ENCODE results near the gene PLEKHG4B.
"Not testable (repeated sequence)": the region's sequence is repeated elsewhere in the genome, so short reads cannot be mapped to it uniquely, and the experiment has no call there.

The PLEKHG4B gene

DNA sequence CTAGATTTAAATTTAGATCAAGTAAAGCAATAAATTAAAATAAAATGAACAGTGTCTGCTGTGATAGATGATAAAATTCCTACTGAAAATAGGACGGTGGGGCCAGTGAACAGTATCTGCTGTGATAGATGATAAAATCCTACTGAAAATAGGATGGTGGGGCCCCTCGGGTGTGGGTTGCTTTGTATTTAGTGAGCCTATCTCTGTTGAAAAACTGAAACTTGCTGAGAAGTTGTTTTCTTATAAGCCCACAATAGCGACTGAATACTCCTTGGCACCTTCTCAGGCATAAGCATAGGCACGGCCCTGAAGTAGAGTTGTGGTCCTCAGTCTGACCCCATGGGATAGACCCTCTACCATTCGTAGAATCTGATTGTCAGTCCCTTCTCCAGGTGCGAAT is 131.8 kb downstream of the PLEKHG4B start:
- no peak for DNase-seq (ENCODE audit: low read depth)

DNA sequence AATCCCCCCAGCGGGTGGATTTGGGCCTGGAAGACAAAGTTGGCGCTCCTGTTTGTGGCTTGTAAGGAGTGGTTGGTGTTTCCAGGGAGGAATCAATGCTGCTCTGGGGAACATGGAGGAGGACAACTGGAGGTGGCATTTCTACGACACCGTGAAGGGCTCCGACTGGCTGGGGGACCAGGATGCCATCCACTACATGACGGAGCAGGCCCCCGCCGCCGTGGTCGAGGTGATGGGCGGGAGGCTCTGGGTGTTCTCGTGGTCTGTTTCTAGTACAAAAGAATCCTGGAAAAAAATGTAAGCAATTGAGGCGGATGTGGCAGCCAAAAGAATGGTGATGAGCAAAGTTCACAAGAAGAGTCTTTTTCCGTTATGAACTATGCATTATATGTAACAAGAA is 133.4 kb downstream of the PLEKHG4B start:
- DNase-seq (ENCODE audit: low read depth), result no peak

DNA sequence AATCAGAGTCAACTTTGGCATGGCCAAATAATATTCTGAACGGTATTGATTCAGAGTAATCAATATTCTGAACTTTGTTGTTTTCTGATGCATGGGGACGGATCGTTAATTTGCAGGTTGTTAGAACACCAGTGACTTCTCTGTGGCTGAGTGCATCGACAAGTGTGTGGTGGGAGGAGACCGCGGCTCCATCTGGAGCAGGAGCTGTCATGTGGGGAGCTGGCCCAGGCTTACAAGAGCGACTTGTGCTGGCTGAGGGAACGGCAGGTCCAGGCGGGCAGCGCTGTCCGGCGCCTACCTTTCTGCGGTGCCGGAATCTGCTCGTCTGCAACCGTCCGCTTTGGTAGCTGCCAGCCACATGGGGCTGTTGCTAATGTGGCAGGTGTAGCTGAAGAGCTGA is 135.4 kb downstream of the PLEKHG4B start:
- not testable (repeated sequence) for DNase-seq (ENCODE audit: low read depth)

DNA sequence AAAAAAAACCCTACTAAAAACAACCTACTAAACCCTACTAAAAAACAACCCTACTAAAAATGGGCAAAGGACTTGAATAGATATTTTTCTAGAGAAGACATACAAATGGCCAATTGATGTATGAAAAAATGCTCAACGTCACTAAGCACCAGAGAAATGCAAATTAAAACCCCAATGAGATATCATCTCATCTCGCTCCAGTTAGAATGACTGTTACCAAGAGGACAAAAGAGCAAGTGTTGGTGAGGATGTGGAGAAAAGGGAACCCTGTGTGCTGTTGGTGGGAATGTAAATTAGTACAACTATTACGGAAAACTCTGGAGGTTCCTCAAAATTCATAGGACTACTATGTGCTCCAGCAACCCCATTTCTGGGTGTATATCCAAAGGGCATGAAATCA is 136.9 kb downstream of the PLEKHG4B start:
- no peak for DNase-seq (ENCODE audit: low read depth)

DNA sequence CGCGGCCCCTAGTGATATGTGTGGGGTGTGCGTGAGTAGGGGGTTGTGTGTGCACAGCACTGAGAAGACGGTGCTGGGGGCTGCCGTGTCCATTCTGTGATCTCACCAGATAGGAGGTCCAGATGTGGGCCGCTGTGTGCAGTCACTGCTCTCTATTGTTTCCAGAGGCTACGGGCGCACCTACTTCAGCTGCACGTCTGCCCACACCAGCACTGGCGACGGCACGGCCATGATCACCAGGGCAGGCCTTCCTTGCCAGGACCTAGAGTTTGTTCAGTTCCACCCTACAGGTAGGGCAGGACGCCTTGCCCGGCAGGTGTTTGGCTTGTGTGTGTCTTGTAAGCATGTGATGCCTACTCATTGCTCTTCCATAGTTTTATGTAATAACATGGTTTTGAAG is 138.7 kb downstream of the PLEKHG4B start:
- no peak for DNase-seq (ENCODE audit: low read depth)

DNA sequence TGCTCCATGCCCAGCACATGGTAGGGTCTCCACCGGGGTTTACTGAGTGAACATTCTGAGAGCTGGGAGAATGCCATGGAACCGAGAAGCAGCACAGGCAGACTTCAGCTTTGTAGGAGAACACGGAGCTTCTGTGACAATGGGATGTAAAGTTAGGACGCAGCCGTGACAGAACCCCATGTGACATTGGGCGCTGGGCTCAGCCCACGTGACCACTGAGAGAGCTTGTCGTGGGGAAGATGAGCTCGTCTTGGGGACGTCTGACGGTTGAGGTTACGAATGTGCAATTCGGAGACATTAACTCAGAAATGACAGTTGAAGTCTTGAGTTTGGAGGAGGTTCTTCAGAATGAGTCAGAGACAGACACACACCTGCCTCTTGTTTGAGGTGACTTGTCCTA is 139.7 kb downstream of the PLEKHG4B start:
- DNase-seq (ENCODE audit: low read depth), result no peak

DNA sequence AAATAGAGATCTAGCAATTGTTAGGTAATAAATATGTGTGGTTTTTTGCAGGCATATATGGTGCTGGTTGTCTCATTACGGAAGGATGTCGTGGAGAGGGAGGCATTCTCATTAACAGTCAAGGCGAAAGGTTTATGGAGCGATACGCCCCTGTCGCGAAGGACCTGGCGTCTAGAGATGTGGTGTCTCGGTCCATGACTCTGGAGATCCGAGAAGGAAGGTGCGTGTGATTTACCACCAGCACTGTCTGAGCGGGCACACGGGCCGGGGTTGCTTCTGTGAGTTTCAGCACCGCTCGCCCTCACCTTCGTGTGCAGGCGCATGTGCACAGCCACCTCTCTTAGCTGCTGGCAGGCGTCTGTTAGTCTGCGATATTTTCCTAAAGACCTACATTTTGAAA is 141.5 kb downstream of the PLEKHG4B start:
- not testable (repeated sequence) for DNase-seq (ENCODE audit: low read depth)

DNA sequence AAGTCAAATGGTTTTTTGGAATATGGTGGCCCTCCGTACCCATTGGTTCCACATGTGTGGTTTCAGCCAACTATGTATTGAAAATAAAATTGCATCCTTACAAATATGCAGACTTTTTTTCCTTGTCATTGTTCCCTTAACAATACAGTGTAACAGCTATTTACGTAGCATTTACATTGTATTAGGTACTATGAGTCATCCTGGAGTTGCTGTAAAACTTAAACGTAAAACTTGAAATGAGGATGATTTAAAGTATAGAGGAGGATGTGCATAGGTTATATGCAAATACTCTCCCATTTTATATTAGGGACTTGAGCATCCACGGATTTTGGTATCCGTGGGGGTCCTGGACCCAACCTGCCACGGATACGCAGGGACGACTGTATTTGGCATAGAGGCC is 142.5 kb downstream of the PLEKHG4B start:
- no peak for DNase-seq (ENCODE audit: low read depth)

DNA sequence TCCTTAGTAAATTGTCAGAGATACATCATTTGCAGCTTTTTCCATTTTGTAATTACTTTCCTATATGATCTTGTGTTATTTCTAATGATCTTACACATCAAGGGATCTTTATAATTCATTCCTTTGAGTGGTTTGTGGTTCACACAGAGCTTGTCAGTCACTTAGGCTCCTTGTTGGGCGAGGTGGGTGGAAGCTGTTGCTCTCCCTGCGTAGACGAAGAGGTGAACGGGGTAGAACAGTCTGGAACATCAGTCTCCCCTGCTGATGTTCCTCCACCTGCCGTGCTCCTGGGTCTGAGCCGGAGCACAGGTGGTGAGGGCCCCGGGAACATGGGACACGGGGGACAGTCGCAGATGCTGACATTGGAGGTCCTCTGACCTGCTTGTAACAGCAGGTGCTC is 143.6 kb downstream of the PLEKHG4B start:
- not testable (repeated sequence) for DNase-seq (ENCODE audit: low read depth)

DNA sequence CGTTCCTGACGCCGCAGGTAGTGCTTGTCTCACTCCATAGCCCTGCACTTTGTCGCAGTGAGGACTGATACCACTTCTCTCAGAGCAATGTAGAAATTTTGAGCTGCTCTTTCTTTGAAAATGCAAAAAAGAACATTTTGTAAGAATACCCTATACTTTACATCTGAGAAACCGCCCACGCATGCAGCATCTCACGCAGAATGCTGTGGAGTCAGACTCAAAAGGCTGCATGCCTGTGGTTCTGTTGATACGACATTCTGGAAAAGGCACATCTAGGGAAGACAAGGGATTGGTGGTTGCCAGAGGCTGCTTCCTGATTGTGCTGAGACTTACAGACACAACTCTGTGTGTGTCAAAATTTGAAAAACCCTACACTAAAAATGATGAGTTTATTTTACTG is 146.0 kb downstream of the PLEKHG4B start:
- not testable (repeated sequence) for DNase-seq (ENCODE audit: low read depth)

Data from stimulated activated CD8-positive, alpha-beta memory T cell treated with anti-CD3 and anti-CD28 coated beads, Interleukin-12 subunit alpha, Interleukin-12 subunit beta, amount 100 ng/mL, for 4 hours (primary cell).